Esophagus (tissue), 2 donors: ENCODE measurements around the gene SYCN. TPM values are rescaled to one million over a fixed set of nuclear protein-coding genes. Genes with fewer than 3 reads are reported as not detected.
A peak's percentile ranks its signal among the peaks of the same experiment; 100 is the strongest.

Experiments
- H3K27ac ChIP-seq, 2 donors: one replicate each; pipeline ENCODE4 v1.5.1; 2013; ENCODE audit warnings: low read depth in 2 of 2, mild to moderate bottlenecking in 2 of 2, inconsistent platforms in 1 of 2, low read length in 1 of 2, moderate library complexity in 1 of 2
- H3K27me3 ChIP-seq, 2 donors: one replicate each; pipeline ENCODE4 v1.6.1; 2013; ENCODE audit warnings: low read length in 2 of 2, control low read depth in 1 of 2, mild to moderate bottlenecking in 1 of 2; ENCODE audit not compliant: insufficient read depth in 2 of 2, control insufficient read depth in 1 of 2
- H3K36me3 ChIP-seq, 2 donors: one replicate each; pipeline ENCODE4 v1.6.1; 2013; ENCODE audit warnings: low read length in 1 of 2; ENCODE audit not compliant: control insufficient read depth in 2 of 2, insufficient read depth in 2 of 2
- H3K4me1 ChIP-seq, 2 donors: one replicate each; pipeline ENCODE4 v1.6.1; 2013; ENCODE audit warnings: low read length in 1 of 2; ENCODE audit not compliant: control insufficient read depth in 2 of 2, insufficient read depth in 2 of 2
- H3K4me3 ChIP-seq, 2 donors: one replicate each; pipeline ENCODE4 v1.5.1; 2013; ENCODE audit warnings: low read length in 2 of 2, mild to moderate bottlenecking in 2 of 2, low read depth in 1 of 2, moderate library complexity in 1 of 2
- H3K9me3 ChIP-seq, 2 donors: one replicate each; pipeline ENCODE4 v1.6.1; 2013; ENCODE audit warnings: mild to moderate bottlenecking in 2 of 2, low read depth in 1 of 2, low read length in 1 of 2, moderate library complexity in 1 of 2; ENCODE audit not compliant: control insufficient read depth in 2 of 2, insufficient read depth in 1 of 2
- WGBS, 2 donors: extraction: QIAGEN DNeasy Blood & Tissue Kit; methylation state at CpG; one replicate each; pipeline ENCODE4 v1.1.7; 2013; 5-methylcytosine and 5-hydroxymethylcytosine counted together
- polyA plus RNA-seq, 2 donors: library from polyadenylated mRNA; stranded (reverse); fragments of 200-250 nt; gene quantifications; one replicate each; pipeline ENCODE4 v1.2.3, GENCODE V29; 2013
- donor health status: healthy with polysubstance abuse.
- donor health status: Bipolar disorder and iron deficiency.

Gene SYCN
- polyA plus RNA-seq, 2 donors = 0.22 TPM; not detected in 1

DNA sequence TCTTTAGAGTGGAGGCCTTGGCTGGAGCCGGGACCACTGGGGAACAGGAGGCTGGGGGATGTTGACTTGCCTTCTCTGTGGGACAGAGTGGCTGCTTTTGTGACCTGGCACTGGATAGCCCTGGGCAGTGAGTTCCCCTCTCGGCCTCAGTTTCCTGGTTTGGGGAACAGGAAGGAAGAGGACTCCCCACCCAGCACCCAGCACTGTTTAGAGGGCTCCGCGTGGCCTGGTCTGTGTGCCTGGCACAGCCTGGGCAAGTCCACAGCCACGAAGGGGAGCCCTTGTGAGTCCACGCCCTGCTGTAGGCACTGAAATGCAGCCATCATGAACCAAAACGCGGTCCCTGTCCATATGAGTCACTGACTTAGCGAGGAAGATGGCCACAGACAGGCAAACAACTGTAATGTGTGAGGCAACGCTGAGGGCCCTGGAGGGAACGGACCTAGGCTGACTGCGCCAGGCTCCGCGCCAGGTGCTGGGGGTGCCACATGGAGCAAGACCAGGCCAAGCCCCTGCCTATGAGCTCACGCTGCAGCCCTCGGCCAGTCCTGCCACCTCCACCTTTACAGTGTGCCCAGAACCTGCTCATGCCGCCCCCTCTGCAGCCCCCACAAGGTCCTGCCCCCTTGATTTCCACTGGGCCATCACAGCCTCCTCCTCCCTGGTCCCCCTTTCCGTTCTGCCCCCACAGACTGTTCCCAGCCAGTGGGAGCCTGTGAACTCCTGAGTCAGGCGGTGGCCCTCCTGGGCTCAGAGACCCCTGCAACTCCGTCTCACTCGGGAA lies 43.0 kb downstream of the SYCN start:
- Histone ChIP-seq H3K4me3 (no peak overlapping the region), H3K27me3 (no peaks in the 10 kb centered on the region), H3K4me1 (peaks cover 15 to 45% of the 10 kb centered on the region in 2 donors), H3K9me3 (no peaks in the 10 kb centered on the region), H3K36me3 (peaks cover 0 to 15% of the 10 kb centered on the region in 2 donors), H3K27ac (peak overlapping the region; percentile 82 to 91)
- WGBS, 2 donors = 54 to 67% methylated on average over 21 of the region's 21 CpGs

- Histone ChIP-seq H3K36me3 (peaks cover 0 to 17% of the 10 kb centered on the region in 2 donors), H3K4me3 (no peak overlapping the region), H3K27ac (peak overlapping the region; percentile 82 to 91), H3K4me1 (peaks cover 21 to 51% of the 10 kb centered on the region in 2 donors), H3K27me3 (no peaks in the 10 kb centered on the region), H3K9me3 (no peaks in the 10 kb centered on the region)
- WGBS, 2 donors = 16 to 24% methylated on average over 8 of the region's 8 CpGs
These were observed 43.6 kb downstream of the SYCN start for GRCh38 chr19:39160523-39160861.

GRCh38 chr19:39158646-39159260 lies 45.3 kb downstream of the SYCN start:
- WGBS, 2 donors = 79 to 83% methylated on average over 12 of the region's 12 CpGs
- Histone ChIP-seq H3K27ac (no peak overlapping the region), H3K4me3 (no peak overlapping the region), H3K4me1 (peaks cover 23 to 67% of the 10 kb centered on the region in 2 donors), H3K27me3 (no peaks in the 10 kb centered on the region), H3K36me3 (peaks cover 0 to 17% of the 10 kb centered on the region in 2 donors), H3K9me3 (no peaks in the 10 kb centered on the region)

- no peaks in the 10 kb centered on the region for H3K27me3 ChIP-seq
- no peak overlapping the region for H3K4me3 ChIP-seq
- H3K27ac ChIP-seq = no peak overlapping the region
- no peaks in the 10 kb centered on the region for H3K9me3 ChIP-seq
- peaks cover 23 to 67% of the 10 kb centered on the region in 2 donors for H3K4me1 ChIP-seq
- WGBS, 2 donors = 90 to 91% methylated on average over 15 of the region's 15 CpGs
- H3K36me3 ChIP-seq = peaks cover 0 to 17% of the 10 kb centered on the region in 2 donors
These were observed 46.1 kb downstream of the SYCN start for GRCh38 chr19:39157997-39158389.

GRCh38 chr19:39157275-39157996 lies 46.6 kb downstream of the SYCN start:
- Histone ChIP-seq H3K36me3 (peaks cover 0 to 14% of the 10 kb centered on the region in 2 donors), H3K27me3 (no peaks in the 10 kb centered on the region), H3K4me1 (peaks cover 23 to 64% of the 10 kb centered on the region in 2 donors), H3K27ac (peak overlapping the region in 1 of 2 donors; percentile 43), H3K4me3 (peak overlapping the region; percentile 24 to 38), H3K9me3 (no peaks in the 10 kb centered on the region)
- WGBS, 2 donors = 62 to 63% methylated on average over 23 of the region's 23 CpGs

- peak overlapping the region; percentile 89 to 91 for H3K27ac ChIP-seq
- H3K4me1 ChIP-seq = peaks cover 23 to 64% of the 10 kb centered on the region in 2 donors
- peaks cover 0 to 14% of the 10 kb centered on the region in 2 donors for H3K36me3 ChIP-seq
- H3K9me3 ChIP-seq = no peaks in the 10 kb centered on the region
- WGBS, 2 donors = 42 to 47% methylated on average over 16 to 24 of the region's 24 CpGs
- no peaks in the 10 kb centered on the region for H3K27me3 ChIP-seq
- H3K4me3 ChIP-seq = peak overlapping the region; percentile 24 to 38
These were observed 47.5 kb downstream of the SYCN start for GRCh38 chr19:39156326-39157230.

DNA sequence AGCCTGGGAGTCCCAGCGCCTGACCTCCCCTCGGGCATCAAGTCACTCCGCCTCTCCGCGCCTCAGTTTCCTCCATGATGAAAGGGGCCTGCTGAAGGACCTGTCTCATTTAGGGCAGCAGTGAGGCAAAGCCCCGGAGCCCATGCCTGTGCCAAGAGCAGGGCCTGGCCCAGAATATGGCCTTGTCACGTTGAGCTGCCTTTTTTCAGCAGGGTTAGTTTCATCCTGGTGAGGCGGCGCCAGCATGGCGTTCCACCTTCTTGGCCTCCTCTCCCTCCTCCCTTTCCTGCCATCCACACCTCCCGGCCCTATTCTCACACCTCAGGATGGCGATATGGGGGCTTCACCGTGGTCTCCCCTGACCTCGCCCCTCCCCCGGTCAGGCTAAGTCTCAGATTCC lies 48.3 kb downstream of the SYCN start:
- no peaks in the 10 kb centered on the region for H3K9me3 ChIP-seq
- no peaks in the 10 kb centered on the region for H3K27me3 ChIP-seq
- peaks cover 23 to 55% of the 10 kb centered on the region in 2 donors for H3K4me1 ChIP-seq
- H3K36me3 ChIP-seq = peaks cover 0 to 14% of the 10 kb centered on the region in 2 donors
- H3K27ac ChIP-seq = peak overlapping the region; percentile 89 to 91
- WGBS, 2 donors = 65 to 74% methylated on average over 15 of the region's 15 CpGs
- H3K4me3 ChIP-seq = no peak overlapping the region

DNA sequence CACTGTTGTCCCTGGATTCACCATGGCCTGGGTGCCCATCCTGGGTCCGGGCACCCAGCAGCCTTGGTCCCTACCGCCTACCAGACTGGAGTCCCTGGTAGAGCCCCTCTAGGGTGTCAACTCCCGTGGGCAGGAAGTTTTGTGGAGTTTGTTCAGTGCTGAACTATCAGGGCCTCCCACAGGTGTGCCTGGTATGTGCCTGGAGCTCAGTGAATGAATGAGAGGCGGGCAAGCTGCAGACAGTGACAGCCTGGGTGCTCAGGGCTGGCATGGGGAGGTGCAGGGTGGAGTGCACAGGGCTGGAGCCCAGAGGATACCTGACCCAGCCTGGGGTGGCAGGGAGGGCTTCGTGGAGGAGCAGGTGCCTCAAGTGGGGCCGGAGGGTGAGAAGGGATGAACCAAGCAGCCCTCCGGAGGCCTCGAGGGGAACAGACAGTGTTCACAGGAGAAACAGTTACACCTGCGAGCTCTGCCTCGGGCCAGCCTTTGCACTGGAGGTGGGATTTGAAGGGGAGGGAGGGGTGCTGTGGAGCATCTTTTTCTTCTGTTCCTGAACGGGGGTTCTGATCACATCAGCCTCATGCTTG lies 48.9 kb downstream of the SYCN start:
- Histone ChIP-seq H3K4me3 (no peak overlapping the region), H3K4me1 (peaks cover 23 to 51% of the 10 kb centered on the region in 2 donors), H3K9me3 (no peaks in the 10 kb centered on the region), H3K36me3 (peaks cover 0 to 14% of the 10 kb centered on the region in 2 donors), H3K27ac (peak overlapping the region; percentile 89 to 91), H3K27me3 (no peaks in the 10 kb centered on the region)
- WGBS, 2 donors = 65 to 66% methylated on average over 11 of the region's 11 CpGs
